ENCODE data around the gene FRS2.

DNA sequence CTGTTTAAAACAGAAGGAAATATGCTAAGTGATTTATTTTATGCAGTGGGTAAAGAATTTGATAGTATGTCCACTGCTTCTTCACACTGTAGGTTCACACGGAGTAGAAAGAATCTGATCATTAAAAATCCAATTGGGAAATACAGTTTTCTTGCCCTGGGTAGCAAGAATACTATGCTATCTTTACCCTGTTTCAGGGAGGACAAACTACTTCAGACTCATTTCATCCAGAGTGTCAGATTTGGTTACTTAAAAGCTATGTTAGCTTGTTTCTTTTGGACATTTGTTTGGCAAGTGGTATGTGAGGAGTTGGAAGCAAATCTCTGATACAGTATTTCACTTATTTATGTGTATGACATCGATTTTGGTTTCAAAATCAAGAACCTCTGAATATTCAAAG is 4.3 kb downstream of the FRS2 start:
- TF ChIP-seq, protein P1, sequence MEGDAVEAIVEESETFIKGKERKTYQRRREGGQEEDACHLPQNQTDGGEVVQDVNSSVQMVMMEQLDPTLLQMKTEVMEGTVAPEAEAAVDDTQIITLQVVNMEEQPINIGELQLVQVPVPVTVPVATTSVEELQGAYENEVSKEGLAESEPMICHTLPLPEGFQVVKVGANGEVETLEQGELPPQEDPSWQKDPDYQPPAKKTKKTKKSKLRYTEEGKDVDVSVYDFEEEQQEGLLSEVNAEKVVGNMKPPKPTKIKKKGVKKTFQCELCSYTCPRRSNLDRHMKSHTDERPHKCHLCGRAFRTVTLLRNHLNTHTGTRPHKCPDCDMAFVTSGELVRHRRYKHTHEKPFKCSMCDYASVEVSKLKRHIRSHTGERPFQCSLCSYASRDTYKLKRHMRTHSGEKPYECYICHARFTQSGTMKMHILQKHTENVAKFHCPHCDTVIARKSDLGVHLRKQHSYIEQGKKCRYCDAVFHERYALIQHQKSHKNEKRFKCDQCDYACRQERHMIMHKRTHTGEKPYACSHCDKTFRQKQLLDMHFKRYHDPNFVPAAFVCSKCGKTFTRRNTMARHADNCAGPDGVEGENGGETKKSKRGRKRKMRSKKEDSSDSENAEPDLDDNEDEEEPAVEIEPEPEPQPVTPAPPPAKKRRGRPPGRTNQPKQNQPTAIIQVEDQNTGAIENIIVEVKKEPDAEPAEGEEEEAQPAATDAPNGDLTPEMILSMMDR (IDR thresholded peaks at IDR 0.05; ENCODE audit: low read length) = no peak
- TF ChIP-seq EZH2phosphoT487 (IDR thresholded peaks at IDR 0.05; ENCODE audit: low read length) = no peak

Measured in MM.1S (cell line).